Erythroblast (primary cell): ENCODE results near the gene TNFRSF21.

ENCODE experiments used
- GATA1 ChIP-seq: IDR thresholded peaks from 2 replicates; pipeline ENCODE4 v1.6.1; 2011; ENCODE audit warnings: low read depth, mild to moderate bottlenecking, control low read depth, low read length, moderate library complexity
- POLR2A ChIP-seq: IDR thresholded peaks from 2 replicates; pipeline ENCODE4 v1.6.1; 2011; ENCODE audit warnings: mild to moderate bottlenecking, low read length

DNA sequence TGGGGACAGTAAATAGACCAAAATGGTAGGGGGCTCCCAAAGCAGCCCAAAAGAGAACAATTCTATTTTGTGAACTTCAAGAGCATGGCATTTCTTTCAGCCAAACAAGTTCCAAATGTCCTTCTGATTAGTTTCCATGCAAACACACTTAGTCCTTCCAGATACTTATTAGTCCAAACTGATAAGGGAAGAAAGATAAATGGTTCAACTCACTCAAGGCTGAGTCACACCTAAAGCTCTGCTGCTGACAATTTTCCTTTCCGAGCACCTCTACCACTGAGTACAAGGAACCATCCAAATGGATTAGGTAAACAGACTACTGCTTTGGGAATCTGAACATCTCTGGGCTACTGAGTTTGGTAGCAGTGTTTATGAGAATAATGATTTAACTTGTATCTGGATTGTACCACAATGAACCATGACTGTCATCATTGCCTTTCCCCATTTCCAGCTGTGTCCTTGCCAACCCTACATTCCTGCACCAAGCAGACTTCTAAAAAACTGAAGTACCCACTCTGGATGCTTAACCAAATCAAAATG is 71.2 kb downstream of the TNFRSF21 start:
- no peak for TF ChIP-seq POLR2A
- no peak for TF ChIP-seq GATA1
